ENCODE results near the gene HSPG2.
"Not testable (repeated sequence)": the region's sequence is repeated elsewhere in the genome, so short reads cannot be mapped to it uniquely, and the experiment has no call there.

Gene HSPG2

DNA sequence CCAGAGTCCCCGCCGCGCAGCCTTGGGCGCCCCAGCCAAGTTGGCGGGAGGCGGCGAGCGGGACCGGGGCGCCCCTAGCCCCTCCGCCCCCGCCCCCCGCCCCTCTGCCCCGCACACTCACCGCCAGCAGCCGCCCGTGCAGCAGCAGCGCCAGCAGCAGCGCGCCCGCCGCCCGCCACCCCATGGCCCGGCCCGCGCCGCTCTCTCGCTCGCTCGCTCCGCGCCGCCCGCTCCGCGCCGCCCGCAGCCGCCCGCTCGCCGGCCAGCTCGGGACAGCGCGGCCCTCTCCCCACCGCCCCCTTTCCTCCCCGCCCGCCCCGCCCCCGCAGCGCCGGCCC is at the start of gene HSPG2:
Gene HSPG2 (minus strand): TSS at position 277 of the 338 bp plus-strand sequence. CDS start 93 bp downstream, at position 184.
- no peaks in the 10 kb centered on the region for H3K9me2 ChIP-seq (replicated peaks; ENCODE audit: insufficient read depth, low read length)
- no peaks in the 10 kb centered on the region for H3K79me2 ChIP-seq (ENCODE audit: insufficient read depth, low read length)
- H2AFZ ChIP-seq (ENCODE audit: low read depth, low read length, severe bottlenecking) = peak within 1 kb of the TSS; percentile 59
- H4K20me1 ChIP-seq (ENCODE audit: low read depth, low read length) = no peaks in the 10 kb centered on the region
- H3K9me3 ChIP-seq (ENCODE audit: insufficient read depth, low read length) = no peaks in the 10 kb centered on the region
- TF ChIP-seq CTCF (IDR thresholded peaks at IDR 0.05; ENCODE audit: insufficient read depth, low read length, poor library complexity, severe bottlenecking) (no peak), EZH2phosphoT487 (conservative IDR thresholded peaks at IDR 0.05; ENCODE audit: low read length) (no peak)
- no peaks in the 10 kb centered on the region for H3K36me3 ChIP-seq (ENCODE audit: low read length)
- no peaks in the 10 kb centered on the region for H3F3A ChIP-seq (ENCODE audit: insufficient read depth)
- H3K9ac ChIP-seq (ENCODE audit: low read length) = peak within 1 kb of the TSS; percentile 34; the same call in 1 of the 2 replicates
- H3K4me3 ChIP-seq (ENCODE audit: insufficient read depth, low read length, poor library complexity, severe bottlenecking) = peak within 1 kb of the TSS; percentile 37
- no peak within 1 kb of the TSS for H3K27ac ChIP-seq (ENCODE audit: low read depth, low read length)
- H3K4me2 ChIP-seq (ENCODE audit: low read depth, low read length, poor library complexity, severe bottlenecking) = peak within 1 kb of the TSS; percentile 49
- no peaks in the 10 kb centered on the region for H3K27me3 ChIP-seq (ENCODE audit: low read length)

GRCh38 chr1:21986386-21986785 is 49.3 kb upstream of the HSPG2 start:
- not testable (repeated sequence) for H3F3A ChIP-seq (ENCODE audit: insufficient read depth); H3K9ac ChIP-seq (ENCODE audit: low read length)

DNA sequence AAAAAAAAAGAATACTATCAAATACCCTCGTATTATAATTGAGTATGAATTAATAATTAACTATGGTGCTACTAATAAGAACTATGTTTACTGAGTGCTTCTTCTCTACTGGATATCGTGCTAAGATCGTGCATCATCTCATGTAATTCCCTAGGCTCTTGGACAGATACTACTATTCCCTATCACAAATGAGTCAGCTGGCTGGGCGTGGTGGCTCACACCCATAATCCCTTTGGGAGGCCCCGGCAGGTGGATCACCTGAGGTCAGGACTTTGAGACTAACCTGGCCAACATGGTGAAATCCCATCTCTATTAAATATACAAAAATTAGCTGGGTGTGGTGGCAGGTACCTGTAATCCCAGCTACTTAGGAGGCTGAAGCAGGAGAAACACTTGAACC is 48.8 kb upstream of the HSPG2 start:
- H3K9me2 ChIP-seq (replicated peaks; ENCODE audit: insufficient read depth, low read length); H3K9ac ChIP-seq (ENCODE audit: low read length); H3K36me3 ChIP-seq (ENCODE audit: low read length); H3F3A ChIP-seq (ENCODE audit: insufficient read depth); H3K27ac ChIP-seq (ENCODE audit: low read depth, low read length); H2AFZ ChIP-seq (ENCODE audit: low read depth, low read length, severe bottlenecking); H3K27me3 ChIP-seq (ENCODE audit: low read length); H3K4me3 ChIP-seq (ENCODE audit: insufficient read depth, low read length, poor library complexity, severe bottlenecking); H4K20me1 ChIP-seq (ENCODE audit: low read depth, low read length); H3K79me2 ChIP-seq (ENCODE audit: insufficient read depth, low read length); H3K4me2 ChIP-seq (ENCODE audit: low read depth, low read length, poor library complexity, severe bottlenecking); H3K9me3 ChIP-seq (ENCODE audit: insufficient read depth, low read length): not testable (repeated sequence)

More at GRCh38 chr1:21986386-21986785, 49.3 kb upstream of the HSPG2 start:
- H4K20me1 ChIP-seq (ENCODE audit: low read depth, low read length); H2AFZ ChIP-seq (ENCODE audit: low read depth, low read length, severe bottlenecking); H3K9me3 ChIP-seq (ENCODE audit: insufficient read depth, low read length); H3K27ac ChIP-seq (ENCODE audit: low read depth, low read length); H3K9me2 ChIP-seq (replicated peaks; ENCODE audit: insufficient read depth, low read length); H3K27me3 ChIP-seq (ENCODE audit: low read length); H3K79me2 ChIP-seq (ENCODE audit: insufficient read depth, low read length); H3K4me3 ChIP-seq (ENCODE audit: insufficient read depth, low read length, poor library complexity, severe bottlenecking); H3K36me3 ChIP-seq (ENCODE audit: low read length); H3K4me2 ChIP-seq (ENCODE audit: low read depth, low read length, poor library complexity, severe bottlenecking): not testable (repeated sequence)

DNA sequence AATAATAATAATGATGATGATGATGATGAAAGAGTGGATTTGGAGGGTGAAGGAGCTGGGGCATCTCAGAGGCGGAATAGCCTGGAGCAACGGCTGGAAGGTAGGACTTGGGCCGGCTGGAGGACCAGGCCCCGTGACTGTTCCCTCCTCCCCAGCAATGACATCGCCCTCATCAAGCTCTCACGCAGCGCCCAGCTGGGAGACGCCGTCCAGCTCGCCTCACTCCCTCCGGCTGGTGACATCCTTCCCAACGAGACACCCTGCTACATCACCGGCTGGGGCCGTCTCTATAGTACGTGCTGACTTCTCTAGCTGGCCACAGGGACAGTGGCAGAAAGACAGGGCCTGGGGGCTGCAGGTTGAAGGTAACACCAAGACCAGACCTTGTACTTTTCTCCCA is 46.4 kb upstream of the HSPG2 start:
- not testable (repeated sequence) for H3K9ac ChIP-seq (ENCODE audit: low read length); H3K4me2 ChIP-seq (ENCODE audit: low read depth, low read length, poor library complexity, severe bottlenecking); H4K20me1 ChIP-seq (ENCODE audit: low read depth, low read length); H2AFZ ChIP-seq (ENCODE audit: low read depth, low read length, severe bottlenecking); H3F3A ChIP-seq (ENCODE audit: insufficient read depth); H3K27ac ChIP-seq (ENCODE audit: low read depth, low read length); H3K9me2 ChIP-seq (replicated peaks; ENCODE audit: insufficient read depth, low read length); H3K27me3 ChIP-seq (ENCODE audit: low read length); H3K9me3 ChIP-seq (ENCODE audit: insufficient read depth, low read length); H3K79me2 ChIP-seq (ENCODE audit: insufficient read depth, low read length); H3K4me3 ChIP-seq (ENCODE audit: insufficient read depth, low read length, poor library complexity, severe bottlenecking); H3K36me3 ChIP-seq (ENCODE audit: low read length)

DNA sequence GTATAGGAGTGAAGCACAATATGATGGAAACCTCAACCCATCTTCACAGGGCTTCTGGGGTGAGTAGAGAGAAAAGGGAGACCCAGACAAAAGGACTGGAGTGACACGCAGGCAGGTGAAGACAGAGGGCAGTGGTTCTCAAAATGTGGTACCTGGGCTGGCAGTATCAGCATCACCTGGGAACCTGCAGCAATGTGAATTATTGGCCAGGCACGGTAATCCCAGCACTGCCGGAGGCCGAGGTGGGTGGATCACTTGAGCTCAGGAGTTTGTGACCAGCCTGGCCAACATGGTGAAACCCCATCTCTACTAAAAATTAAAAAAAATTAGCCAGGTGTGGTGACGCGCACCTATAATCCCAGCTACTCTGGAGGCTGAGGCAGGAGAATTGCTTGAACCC is 45.0 kb upstream of the HSPG2 start:
- H3K27me3 ChIP-seq (ENCODE audit: low read length); H3K4me3 ChIP-seq (ENCODE audit: insufficient read depth, low read length, poor library complexity, severe bottlenecking); H3K27ac ChIP-seq (ENCODE audit: low read depth, low read length); H2AFZ ChIP-seq (ENCODE audit: low read depth, low read length, severe bottlenecking); H3K9me3 ChIP-seq (ENCODE audit: insufficient read depth, low read length); H3K9me2 ChIP-seq (replicated peaks; ENCODE audit: insufficient read depth, low read length); H3K4me2 ChIP-seq (ENCODE audit: low read depth, low read length, poor library complexity, severe bottlenecking); H3F3A ChIP-seq (ENCODE audit: insufficient read depth); H3K79me2 ChIP-seq (ENCODE audit: insufficient read depth, low read length); H3K36me3 ChIP-seq (ENCODE audit: low read length); H4K20me1 ChIP-seq (ENCODE audit: low read depth, low read length); H3K9ac ChIP-seq (ENCODE audit: low read length): not testable (repeated sequence)

- H3K36me3 ChIP-seq (ENCODE audit: low read length); H3K9me2 ChIP-seq (replicated peaks; ENCODE audit: insufficient read depth, low read length); H4K20me1 ChIP-seq (ENCODE audit: low read depth, low read length); H3K79me2 ChIP-seq (ENCODE audit: insufficient read depth, low read length); H3K4me2 ChIP-seq (ENCODE audit: low read depth, low read length, poor library complexity, severe bottlenecking); H3K4me3 ChIP-seq (ENCODE audit: insufficient read depth, low read length, poor library complexity, severe bottlenecking); H3K27ac ChIP-seq (ENCODE audit: low read depth, low read length); H2AFZ ChIP-seq (ENCODE audit: low read depth, low read length, severe bottlenecking); H3K27me3 ChIP-seq (ENCODE audit: low read length); H3K9me3 ChIP-seq (ENCODE audit: insufficient read depth, low read length); H3F3A ChIP-seq (ENCODE audit: insufficient read depth); H3K9ac ChIP-seq (ENCODE audit: low read length): not testable (repeated sequence)
Measured at GRCh38 chr1:21981253-21981652, 44.1 kb upstream of the HSPG2 start.

DNA sequence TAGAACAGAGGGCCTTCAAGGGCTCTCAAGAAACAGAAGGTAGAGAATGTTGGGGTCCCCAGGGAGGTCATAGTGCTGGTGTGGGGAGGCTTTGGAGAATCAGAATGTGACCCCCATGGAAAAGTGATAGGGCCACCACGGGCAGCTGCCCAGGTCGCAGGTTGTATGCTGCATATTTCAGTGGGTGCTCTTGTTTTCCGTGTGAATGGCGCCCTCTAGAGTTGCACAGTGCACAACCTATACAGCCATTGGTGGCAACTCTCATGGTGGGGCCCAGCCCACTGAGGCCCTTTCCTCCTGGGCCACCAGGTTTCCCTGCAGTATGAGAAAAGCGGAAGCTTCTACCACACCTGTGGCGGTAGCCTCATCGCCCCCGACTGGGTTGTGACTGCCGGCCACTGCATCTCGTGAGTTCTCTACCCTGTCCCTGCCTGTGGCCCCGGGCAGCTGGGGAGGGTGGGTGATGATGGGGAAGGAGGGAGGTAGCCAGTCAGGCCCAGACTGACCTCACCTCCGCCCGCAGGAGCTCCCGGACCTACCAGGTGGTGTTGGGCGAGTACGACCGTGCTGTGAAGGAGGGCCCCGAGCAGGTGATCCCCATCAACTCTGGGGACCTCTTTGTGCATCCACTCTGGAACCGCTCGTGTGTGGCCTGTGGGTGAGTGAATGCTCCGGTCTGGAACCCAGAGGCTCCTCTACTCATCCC is 43.6 kb upstream of the HSPG2 start:
- H3K27ac ChIP-seq (ENCODE audit: low read depth, low read length); H3K79me2 ChIP-seq (ENCODE audit: insufficient read depth, low read length); H3K9me2 ChIP-seq (replicated peaks; ENCODE audit: insufficient read depth, low read length); H3K9me3 ChIP-seq (ENCODE audit: insufficient read depth, low read length); H3K36me3 ChIP-seq (ENCODE audit: low read length); H3K9ac ChIP-seq (ENCODE audit: low read length); H2AFZ ChIP-seq (ENCODE audit: low read depth, low read length, severe bottlenecking); H3K4me3 ChIP-seq (ENCODE audit: insufficient read depth, low read length, poor library complexity, severe bottlenecking); H4K20me1 ChIP-seq (ENCODE audit: low read depth, low read length); H3K4me2 ChIP-seq (ENCODE audit: low read depth, low read length, poor library complexity, severe bottlenecking); H3K27me3 ChIP-seq (ENCODE audit: low read length); H3F3A ChIP-seq (ENCODE audit: insufficient read depth): not testable (repeated sequence)

Data from SU-DHL-6 (cell line).